NCI-H748 (cell line): Measurements from ENCODE around the gene CALHM2.

Source experiments
- DNase-seq: peaks from one replicate; lab custom pipeline; 2025; ENCODE audit not compliant: unreplicated experiment; lab: John Stamatoyannopoulos, UW

The CALHM2 gene

DNA sequence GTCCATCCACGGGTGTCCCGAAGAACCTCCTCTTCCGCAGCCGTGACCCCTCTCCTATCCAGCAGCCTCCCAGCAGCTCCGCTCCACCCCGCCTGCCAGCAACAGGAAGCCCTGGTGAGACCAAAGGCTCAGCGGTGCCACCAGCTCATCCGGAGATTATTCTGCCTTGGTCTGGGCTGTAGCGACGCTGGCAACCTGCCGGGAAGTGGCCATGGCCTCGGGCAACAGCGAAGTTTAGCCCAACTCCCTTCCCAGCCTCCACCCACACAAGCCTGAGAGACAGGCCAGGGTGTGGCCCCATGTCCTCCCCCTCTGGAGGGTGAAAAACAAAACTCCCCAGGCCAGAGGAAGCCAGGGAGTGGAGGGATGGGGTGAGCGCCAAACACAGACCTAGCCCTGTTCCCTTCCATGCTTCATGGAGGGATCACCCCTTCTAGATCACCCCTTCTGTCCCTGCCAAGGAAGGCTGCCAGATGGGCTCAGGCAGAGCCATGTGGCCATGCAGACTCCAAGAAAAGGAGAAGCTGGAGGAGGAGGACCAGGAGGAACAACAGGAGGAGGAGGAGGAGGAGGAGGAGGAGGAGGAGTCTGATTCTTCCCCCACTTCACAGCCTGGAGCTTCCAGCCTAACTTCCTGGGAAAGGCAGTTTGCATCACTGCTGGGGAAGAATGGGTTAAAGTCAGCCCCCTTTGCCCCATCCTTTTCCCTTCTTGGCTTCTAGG is 918 bp downstream of the CALHM2 start:
- DNase-seq = peak; percentile 2

DNA sequence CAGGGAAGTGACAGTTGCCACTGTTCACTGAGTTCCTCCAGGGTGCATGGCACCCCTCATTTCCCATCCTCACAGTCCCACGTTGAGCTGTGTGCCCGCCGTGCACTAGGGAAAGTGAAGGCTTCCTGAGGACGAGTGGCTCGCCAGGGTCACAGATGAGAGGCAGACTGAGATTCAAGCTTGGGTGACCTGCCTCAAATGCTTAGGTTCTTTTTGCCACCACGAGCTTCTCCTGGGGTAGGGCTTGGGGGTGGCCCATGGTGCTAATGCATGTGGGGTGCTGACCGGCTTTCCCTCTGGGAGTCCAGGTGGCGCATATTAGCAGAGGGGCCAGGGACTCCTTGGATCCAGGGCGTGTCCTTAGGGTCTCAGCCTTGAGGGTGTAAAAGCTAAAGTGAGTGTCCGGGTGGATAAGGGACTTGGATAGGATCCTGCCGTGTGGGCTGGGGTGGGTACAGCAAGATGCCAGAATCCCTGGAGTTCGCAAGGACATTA is 1.9 kb downstream of the CALHM2 start:
- no peak for DNase-seq

DNA sequence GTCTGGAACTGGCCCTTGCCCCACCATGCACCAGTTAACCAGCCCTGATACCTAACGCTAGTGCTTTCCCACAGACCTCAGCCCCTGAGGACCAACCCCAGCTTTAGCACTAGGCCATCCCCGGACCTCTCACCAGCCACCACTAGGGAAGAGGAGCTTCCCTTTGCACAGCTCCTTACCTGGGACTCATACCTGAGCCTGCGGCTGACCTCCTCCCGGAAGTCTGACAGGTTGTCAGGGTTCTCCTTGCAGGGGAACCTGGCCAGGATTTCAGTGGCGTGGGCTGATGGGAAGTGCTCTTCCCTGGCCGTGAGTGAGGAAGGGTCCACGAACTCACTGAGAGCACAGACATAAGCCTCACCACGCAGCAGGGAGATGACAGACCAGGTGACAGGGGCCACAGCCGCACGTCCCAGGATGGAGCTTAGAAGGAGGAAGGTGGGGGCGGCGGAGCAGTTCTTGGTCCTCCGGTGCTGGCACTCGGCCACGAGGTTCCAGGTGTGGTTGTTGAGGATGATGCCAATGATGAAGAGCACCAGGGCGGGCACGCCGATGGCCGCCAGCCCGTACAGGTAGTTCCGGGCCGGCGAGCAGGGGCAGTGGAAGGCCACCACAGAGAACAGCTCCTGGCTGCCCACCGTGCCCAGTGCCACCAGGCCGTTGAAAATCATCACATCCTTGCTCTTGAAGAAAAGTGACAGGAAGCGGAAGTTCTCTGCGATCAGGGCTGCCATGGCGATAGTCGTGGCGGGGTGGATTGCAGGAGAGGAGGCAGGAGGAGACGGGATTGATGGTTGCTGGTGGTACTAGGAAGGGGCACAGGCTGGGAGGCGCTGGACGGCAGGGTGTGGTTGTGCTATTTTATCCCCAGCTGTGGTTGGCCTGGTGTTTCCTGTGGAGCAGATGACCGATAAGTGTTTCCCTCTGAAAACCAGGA is 2.7 kb downstream of the CALHM2 start:
- DNase-seq = no peak

DNA sequence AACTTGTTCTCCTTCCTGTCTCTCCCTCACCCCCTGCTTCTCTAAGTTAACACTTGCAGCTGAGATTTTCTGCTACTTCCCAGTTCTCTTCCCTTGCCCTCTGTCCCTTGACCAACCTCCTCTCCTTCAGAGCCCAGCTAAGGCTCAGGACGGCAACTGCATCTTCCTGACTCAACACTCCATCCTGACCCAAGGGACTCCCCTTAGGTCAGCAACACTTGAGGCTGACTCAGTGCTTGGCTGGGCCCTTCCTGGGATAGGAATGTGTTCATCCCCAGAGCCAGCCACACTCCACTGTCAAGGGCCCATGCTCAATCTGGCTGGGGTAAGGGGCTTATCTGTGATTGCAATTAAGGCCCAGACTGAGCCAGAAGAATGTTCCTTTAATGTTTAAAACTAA is 3.4 kb downstream of the CALHM2 start:
- no peak for DNase-seq

DNA sequence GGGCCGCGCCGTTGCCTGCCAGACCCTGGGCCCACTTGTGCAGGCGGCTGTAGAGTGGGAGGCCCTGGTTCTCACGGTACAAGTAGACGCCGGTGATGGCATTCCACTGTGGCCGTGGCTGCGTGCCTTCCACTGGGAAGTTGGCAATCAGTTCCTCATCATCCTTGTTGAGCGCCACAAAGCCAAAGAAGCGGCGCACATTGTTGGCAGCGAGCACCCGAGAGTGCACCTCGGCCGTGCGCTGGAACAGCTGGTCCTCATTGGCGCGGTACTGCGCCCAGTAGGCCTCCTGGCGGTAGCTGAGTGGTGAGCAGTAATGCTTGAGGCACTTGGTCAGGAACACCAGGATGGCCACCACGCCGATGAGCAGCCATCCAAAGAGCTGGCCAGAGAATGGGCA is 5.0 kb downstream of the CALHM2 start:
- no peak for DNase-seq

DNA sequence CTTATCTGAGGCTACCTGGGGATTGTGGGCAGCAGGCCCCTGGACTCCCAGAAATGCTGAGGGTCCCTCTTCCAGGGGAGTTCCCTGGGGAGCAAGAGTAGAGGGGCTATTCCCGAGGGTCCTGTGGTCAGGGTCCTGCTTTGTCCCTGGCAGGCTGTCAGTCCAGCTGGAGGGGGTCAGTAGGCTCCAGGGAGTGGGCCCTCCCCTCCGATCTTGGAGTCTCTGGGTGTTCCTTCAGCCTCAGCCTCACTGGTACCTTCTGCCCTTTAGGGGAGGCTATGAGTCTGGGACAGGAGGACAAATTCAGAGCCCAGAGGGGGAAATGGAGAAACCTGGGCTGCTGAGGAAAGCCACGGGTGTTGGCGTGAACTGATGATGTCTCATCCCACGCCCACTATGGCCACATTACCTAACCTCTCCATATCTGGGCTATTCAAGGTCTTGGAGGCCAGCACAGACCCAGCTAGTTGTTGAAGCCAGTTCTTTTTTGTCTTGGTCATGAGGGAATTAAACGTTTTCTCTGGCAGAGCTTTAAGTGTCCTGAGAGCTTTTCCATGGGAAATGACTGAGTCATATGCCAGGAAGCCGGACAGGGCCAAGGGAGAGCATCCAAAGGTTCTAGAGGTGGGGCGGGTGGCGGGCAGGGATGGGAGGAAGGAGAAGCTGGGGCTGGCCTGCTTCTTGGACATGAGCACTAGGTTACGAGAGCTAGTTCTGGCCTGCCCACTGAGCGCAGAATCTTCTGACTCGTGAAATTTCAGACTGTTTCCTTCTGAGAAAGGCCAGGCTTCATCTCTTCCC is 6.2 kb downstream of the CALHM2 start:
- no peak for DNase-seq

DNA sequence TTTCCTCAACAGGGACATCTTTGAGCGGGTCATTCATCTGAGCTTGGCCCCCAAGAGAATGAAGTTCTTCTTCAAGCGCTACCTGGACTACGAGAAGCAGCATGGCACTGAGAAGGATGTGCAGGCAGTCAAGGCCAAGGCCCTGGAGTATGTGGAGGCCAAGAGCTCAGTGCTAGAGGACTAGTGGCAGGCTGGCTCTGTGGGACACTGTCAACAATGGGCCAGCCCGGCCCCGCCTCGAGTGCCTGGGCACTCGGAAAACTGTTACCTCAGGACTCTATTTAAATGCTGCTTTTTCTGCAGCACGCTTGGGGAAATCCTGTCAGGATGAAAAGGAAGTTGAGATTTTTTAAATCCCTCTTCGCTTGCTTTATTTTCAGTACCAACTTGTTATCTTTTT is 6.8 kb downstream of the CALHM2 start:
- DNase-seq = no peak

DNA sequence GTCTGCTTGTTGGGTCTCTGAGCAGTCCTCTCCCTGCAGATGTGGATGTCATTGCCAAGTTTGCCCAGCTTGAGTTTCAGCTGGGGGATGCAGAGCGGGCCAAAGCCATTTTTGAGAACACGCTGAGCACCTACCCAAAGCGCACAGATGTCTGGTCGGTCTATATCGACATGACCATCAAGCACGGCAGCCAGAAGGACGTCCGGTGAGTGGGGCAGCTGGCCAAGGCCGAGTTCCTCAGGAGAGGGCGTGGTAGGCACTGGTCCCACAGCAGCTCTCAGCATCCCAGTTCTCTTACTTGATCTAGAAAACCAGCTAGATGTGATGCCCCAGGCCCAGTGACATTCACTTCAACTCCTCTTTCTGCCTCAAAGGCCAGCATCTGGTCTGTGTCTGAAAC is 7.7 kb downstream of the CALHM2 start:
- DNase-seq = no peak

DNA sequence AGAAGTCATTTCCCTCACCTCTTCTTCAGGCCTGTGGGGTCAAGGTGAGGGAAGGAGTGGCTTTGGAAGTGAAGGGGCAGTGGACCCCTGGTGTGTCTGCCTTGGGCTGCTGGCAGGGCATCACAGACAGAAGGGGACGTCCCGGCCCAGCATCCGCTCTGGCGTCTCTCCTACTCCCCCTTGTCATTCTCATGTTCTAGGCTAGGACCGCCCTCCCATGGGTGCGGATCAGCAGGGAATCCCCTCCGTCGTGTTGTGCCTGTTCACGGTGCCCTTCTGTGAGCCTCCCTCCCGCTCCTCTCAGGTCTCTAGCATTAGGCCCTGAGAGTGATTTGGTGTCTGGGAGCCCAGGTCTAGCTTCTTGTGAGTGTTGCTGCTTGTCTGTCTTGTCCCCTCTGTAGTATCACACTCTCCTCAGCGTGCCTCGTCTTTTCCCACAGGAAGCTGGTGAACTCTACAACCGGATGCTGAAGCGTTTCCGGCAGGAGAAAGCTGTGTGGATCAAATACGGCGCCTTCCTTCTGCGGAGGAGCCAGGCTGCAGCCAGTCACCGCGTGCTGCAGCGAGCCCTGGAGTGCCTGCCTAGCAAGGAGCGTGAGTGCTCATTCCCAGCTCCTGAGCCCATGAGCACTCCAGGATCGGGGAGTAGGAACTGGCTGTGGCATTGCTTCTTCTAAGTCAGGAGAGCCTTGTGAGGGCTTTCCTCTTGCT is 8.5 kb downstream of the CALHM2 start:
- no peak for DNase-seq

DNA sequence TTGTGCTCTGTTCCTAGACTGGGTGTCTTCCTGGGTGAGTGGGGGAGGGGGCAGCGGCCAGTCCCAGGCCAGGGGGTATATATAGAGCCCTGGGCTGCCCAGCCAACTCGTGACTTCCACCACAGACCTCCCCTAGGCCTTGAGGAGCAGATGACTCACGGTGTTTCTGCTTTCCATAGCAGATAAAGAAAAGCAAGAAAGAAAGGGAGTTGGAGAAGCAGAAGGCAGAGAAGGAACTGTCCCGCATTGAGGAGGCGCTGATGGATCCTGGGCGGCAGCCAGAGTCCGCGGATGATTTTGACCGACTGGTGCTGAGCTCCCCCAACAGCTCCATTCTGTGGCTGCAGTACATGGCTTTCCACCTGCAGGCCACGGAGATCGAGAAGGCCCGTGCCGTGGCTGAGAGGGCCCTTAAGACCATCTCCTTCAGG is 10.1 kb downstream of the CALHM2 start:
- no peak for DNase-seq

DNA sequence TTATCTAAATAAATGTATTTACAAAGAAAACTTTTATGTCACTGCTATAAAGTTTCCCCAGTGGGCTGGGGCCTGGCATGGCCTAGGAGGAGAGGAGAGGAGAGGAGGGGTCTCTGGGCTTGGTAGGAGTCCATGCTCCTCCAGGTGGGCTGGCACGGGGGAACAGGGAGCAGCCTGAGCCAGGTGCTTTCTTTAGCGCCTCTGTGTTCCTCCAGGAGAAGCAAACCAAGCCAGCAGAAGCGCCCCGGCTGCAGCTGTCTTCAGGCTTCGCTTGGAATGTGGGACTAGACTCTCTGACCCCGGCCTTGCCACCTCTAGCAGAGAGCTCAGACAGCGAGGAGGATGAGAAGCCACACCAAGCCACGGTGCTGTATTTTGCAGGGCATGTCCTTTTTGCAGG is 10.6 kb downstream of the CALHM2 start:
- no peak for DNase-seq

DNA sequence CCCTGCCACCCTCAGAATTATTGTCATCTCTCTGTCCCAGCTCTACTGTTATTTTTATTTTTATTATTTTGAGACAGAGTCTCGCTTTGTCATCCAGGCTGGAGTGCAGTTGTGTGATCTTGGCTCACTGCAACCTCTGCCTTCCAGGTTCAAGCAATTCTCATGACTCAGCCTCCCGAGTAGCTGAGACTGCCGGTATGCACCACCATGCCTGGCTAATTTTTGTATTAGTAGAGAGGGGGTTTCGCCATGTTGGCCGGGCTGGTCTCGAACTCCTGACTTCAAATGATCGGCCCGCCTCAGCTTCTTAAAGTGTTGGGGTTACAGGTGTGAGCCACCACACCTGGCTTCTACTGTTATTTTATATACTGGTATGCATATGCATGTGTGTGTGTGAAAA is 11.0 kb downstream of the CALHM2 start:
- no peak for DNase-seq

DNA sequence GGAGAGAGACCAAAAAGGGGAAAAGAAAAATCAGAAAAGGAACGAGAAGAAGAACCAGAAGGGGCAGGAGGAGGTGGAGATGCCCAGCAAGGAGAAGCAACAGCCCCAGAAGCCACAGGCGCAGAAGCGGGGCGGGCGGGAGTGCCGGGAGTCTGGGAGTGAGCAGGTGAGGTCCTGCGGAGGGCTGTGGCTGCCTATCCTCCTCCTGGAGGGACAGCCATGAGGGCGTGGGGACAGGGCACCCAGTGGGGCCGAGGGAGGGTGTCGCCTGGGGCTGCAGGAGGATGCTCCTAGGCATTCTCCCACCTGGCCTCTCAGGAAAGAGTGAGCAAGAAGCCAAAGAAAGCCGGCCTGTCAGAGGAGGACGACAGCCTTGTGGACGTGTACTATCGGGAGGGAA is 11.8 kb downstream of the CALHM2 start:
- no peak for DNase-seq

DNA sequence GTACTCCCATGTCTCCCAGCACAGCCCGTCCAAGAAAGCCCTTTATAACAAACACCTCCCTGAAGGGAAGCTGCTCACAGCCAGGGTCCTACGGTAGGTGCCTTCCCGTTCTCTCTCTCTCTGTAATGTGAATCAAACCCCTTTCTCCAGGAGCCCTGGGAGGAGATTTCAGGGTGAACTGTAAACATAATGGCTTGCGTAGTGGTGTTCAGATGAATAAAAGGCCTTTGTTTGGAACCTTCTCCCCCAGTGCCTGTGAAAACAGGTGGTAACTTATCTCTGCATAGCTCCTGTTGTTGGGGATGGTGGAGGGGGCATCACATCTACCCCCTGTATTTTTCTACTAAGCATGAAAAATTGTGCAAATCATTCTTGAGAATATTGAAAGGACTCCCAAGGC is 12.4 kb downstream of the CALHM2 start:
- no peak for DNase-seq

DNA sequence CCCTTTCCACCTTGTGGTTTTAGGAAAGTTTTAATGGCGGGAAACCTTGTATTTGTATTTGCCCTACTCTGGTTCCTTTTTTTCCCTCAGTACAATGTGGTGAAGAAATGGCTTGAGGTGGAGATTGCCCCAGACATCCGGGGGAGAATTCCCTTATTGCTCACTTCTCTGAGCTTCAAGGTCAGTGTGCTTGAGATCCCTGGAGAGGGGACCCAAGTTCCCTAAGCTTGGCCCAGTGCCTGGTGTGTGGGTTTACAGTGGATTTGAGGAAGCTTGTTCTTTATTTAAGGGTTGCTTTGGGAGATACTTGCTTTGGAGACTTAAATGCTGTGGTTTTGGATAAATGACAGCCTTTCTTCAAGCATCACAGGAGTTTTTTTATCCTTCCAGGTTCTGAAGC is 18.3 kb downstream of the CALHM2 start:
- DNase-seq = no peak

DNA sequence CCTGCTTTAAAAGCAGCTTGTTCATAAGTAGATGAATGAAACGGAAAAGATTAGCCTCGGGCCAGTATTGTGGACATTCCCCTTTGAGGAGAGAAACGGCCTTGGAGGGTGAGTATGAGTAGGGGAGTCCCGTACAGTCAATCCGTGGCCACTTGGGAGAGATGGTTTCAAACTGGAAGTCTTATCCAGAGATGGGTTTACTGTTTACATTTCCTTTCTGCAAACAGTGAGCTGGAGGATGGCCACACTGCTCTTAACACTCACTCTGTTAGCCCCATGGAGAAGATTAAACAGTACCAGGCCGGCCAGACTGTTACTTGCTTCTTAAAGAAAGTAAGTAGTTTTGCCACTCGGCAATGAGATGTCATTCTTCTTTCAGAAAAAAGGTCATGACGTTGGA is 20.3 kb downstream of the CALHM2 start:
- DNase-seq = no peak

DNA sequence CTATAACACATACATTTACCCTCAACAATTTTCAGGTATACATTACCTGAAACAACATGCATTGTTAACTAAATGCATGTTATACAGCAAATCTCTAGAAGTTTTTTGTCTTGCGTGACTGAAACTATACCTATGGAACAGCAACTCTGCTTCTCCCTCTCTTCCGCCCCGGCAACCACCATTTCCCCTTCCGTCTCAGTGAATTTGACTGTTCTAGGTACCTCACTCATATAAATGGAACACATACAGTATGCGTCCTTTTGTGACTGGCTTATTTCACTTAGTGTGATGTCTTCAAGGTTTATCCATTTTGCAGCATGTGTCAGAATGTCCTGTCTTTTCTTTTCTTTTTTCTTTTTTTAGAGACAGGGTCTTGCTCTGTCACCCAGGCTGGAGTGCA is 22.5 kb downstream of the CALHM2 start:
- DNase-seq = no peak

DNA sequence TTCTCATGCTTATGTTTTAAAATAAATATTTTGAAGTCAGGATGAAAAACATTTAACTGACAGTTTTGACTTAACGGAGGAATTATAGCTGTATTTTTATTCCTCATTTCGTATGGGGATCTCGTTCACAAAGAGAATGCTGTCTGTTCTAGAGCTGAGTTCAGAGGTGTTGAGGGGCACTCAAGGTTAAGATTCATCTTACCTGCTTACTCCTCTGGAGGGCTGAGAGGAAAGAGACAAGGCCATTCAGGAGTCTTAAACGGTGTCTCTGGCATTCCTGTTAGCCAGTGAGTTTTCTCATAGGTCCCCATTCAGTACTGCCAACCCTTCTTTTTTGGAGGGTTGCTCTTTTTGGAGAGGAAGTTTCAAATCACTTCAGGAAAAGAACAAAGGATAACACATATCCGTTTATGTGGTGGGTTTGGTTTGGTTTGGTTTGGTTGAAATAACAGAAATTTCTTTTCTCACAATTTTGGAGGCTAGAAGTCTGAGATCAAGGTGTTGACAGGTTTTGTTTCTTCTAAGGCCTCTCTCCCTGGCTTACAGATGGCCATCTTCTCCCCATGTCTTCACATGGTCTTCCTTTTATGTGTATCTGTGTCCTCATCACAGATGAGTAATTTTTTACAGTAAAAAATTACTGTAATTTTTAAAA is 23.1 kb downstream of the CALHM2 start:
- no peak for DNase-seq

DNA sequence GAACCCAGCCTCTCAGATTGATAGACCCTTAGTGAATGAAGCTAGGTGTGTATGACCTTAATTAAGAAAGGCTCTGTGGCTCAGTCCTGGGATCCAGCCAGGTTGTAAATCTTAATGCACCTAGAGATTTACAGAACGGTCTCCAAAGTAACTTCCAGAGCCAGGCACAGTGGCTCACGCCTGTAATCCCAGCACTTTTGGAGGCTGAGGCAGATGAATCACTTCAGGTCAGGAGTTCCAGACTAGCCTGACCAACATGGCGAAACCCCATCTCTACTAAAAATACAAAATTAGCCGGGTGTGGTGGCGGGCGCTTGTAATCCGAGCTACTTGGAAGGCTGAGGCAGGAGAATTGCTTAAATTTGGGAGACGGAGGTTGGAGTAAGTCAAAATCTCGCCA is 24.3 kb downstream of the CALHM2 start:
- no peak for DNase-seq

DNA sequence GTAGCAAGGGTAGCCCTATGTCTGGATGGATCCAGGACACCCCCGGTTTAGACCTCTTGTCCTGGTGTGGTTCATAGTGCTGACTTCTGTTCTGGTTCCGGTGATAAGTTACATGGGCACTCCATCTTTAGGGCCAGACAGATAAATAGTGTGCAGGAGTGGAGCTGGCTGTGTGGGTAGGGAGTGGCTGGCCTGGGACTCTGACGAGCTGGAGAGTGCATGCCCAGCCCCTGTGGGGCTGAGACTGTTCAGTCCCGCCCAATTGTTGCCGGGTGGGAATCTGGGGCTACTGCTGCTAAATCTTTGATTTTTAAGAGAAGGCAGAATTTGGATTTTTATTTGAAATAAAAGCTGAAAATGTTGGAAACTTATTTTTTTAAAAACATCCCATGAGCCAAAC is 28.4 kb downstream of the CALHM2 start:
- no peak for DNase-seq
